Esophagus squamous epithelium (tissue), 4 donors: ENCODE results near the gene ISG15.

Experiments used
- CTCF ChIP-seq, 6 experiments: fragments of 450-650 bp in 4 of 6; fragments of 200-600 bp in 2 of 6; sonication (generic) in 2 of 6; IDR thresholded peaks; one replicate each; pipeline ENCODE4 v1.5.1; 2016 to 2019; ENCODE audit warnings: antibody characterized with exemption in 6 of 6, mild to moderate bottlenecking in 4 of 6, moderate library complexity in 4 of 6
- POLR2A ChIP-seq, 4 donors: fragments of 450-650 bp; IDR thresholded peaks; one replicate each; pipeline ENCODE4 v1.6.1; 2017; ENCODE audit warnings: antibody characterized with exemption in 4 of 4, mild to moderate bottlenecking in 4 of 4, moderate library complexity in 3 of 4

- no peak for TF ChIP-seq CTCF (IDR thresholded peaks at IDR 0.05)
- no peak for TF ChIP-seq POLR2A (IDR thresholded peaks at IDR 0.05)
These were observed 29.5 kb downstream of the ISG15 start for GRCh38 chr1:1042835-1043234.
